SK-N-SH treated with all-trans-retinoic acid at 6 μM for 48 hours (cell line): ENCODE measurements around the gene KPNB1.

ENCODE experiments used
- ATAC-seq: fragments of 200-7000 bp; cut with Tn5 transposase; 3 replicates; pipeline ENCODE4 v1.9.1; 2020; ENCODE audit warnings: mild to moderate bottlenecking, moderate library complexity
- ARNTL ChIP-seq: fragments of 450-650 bp; formaldehyde crosslinking; IDR thresholded peaks from 2 replicates; pipeline ENCODE4 v1.5.0; 2020; ENCODE audit warnings: low read depth, mild to moderate bottlenecking, moderate library complexity, borderline replicate concordance
- BACH2 ChIP-seq: fragments of 250-450 bp; sonication (Bioruptor Pico); IDR thresholded peaks from 2 replicates; pipeline ENCODE4 v1.9.0; 2021; ENCODE audit warnings: mild to moderate bottlenecking, borderline replicate concordance
- CREB5 ChIP-seq: fragments of 250-450 bp; sonication (Bioruptor Pico); IDR thresholded peaks from 2 replicates; pipeline ENCODE4 v1.5.1; 2020; ENCODE audit warnings: low read depth, mild to moderate bottlenecking, moderate library complexity
- CSDC2 ChIP-seq: fragments of 250-450 bp; sonication (Bioruptor Pico); IDR thresholded peaks from 2 replicates; pipeline ENCODE4 v1.5.0; 2020; ENCODE audit warnings: mild to moderate bottlenecking, moderate library complexity
- ESRRG ChIP-seq: fragments of 250-450 bp; sonication (Bioruptor Pico); IDR thresholded peaks from 2 replicates; pipeline ENCODE4 v1.6.1; 2021; ENCODE audit warnings: mild to moderate bottlenecking
- GLIS3 ChIP-seq: fragments of 250-450 bp; sonication (Bioruptor Pico); IDR thresholded peaks from 2 replicates; pipeline ENCODE4 v1.5.0; 2020; ENCODE audit warnings: mild to moderate bottlenecking, moderate library complexity
- ISL1 ChIP-seq: fragments of 250-450 bp; sonication (Bioruptor Pico); IDR thresholded peaks from 2 replicates; pipeline ENCODE4 v2.1.2; 2022; ENCODE audit warnings: mild to moderate bottlenecking, moderate library complexity
- OSR1 ChIP-seq: fragments of 250-450 bp; sonication (Bioruptor Pico); IDR thresholded peaks from 2 replicates; pipeline ENCODE4 v1.8.0; 2022; ENCODE audit warnings: moderate library complexity, mild to moderate bottlenecking, inconsistent platforms
- PATZ1 ChIP-seq: fragments of 250-450 bp; sonication (Bioruptor Pico); IDR thresholded peaks from 2 replicates; pipeline ENCODE4 v1.8.0; 2020; ENCODE audit warnings: mild to moderate bottlenecking, moderate library complexity, borderline replicate concordance
- PPARA ChIP-seq: fragments of 250-450 bp; sonication (Bioruptor Pico); IDR thresholded peaks from 2 replicates; pipeline ENCODE4 v1.5.0; 2020; ENCODE audit warnings: mild to moderate bottlenecking, borderline replicate concordance
- RARB ChIP-seq: fragments of 250-450 bp; sonication (Bioruptor Pico); IDR thresholded peaks from 2 replicates; pipeline ENCODE4 v1.8.0; 2021; ENCODE audit warnings: mild to moderate bottlenecking, moderate library complexity
- SNAI2 ChIP-seq: fragments of 250-450 bp; sonication (Bioruptor Pico); IDR thresholded peaks from 2 replicates; pipeline ENCODE4 v1.5.0; 2020; ENCODE audit warnings: mild to moderate bottlenecking, moderate library complexity
- TOX ChIP-seq: fragments of 250-450 bp; sonication (Bioruptor Pico); IDR thresholded peaks from 2 replicates; pipeline ENCODE4 v1.8.0; 2021; ENCODE audit warnings: mild to moderate bottlenecking, moderate library complexity, borderline replicate concordance
- TSHZ2 ChIP-seq: fragments of 250-450 bp; sonication (Bioruptor Pico); IDR thresholded peaks from 2 replicates; pipeline ENCODE4 v1.5.0; 2020; ENCODE audit warnings: mild to moderate bottlenecking, moderate library complexity
- ZC3H10 ChIP-seq: fragments of 250-450 bp; sonication (Bioruptor Pico); IDR thresholded peaks from 2 replicates; pipeline ENCODE4 v1.5.1; 2021; ENCODE audit warnings: mild to moderate bottlenecking, moderate library complexity
- ZFP3 ChIP-seq: fragments of 250-450 bp; sonication (Bioruptor Pico); IDR thresholded peaks from 2 replicates; pipeline ENCODE4 v1.5.0; 2020; ENCODE audit warnings: mild to moderate bottlenecking, moderate library complexity
- ZFP30 ChIP-seq: fragments of 450-650 bp; formaldehyde crosslinking; IDR thresholded peaks from 2 replicates; pipeline ENCODE4 v1.5.0; 2022; ENCODE audit warnings: mild to moderate bottlenecking, moderate library complexity
- ZNF565 ChIP-seq: fragments of 450-650 bp; formaldehyde crosslinking; conservative IDR thresholded peaks from 2 replicates; pipeline ENCODE4 v1.5.0; 2020; ENCODE audit warnings: low read depth, mild to moderate bottlenecking, moderate library complexity
- ZNF70 ChIP-seq: fragments of 450-650 bp; formaldehyde crosslinking; IDR thresholded peaks from 2 replicates; pipeline ENCODE4 v1.5.0; 2020; ENCODE audit warnings: mild to moderate bottlenecking, moderate library complexity
- ZNF8 ChIP-seq: fragments of 450-650 bp; formaldehyde crosslinking; IDR thresholded peaks from 2 replicates; pipeline ENCODE4 v1.5.0; 2020; ENCODE audit warnings: mild to moderate bottlenecking, moderate library complexity
- TF ChIP-seq, protein P1 (sequence below): fragments of 250-450 bp; sonication (Bioruptor Pico); IDR thresholded peaks from 2 replicates; pipeline ENCODE4 v1.5.1; 2021; ENCODE audit warnings: mild to moderate bottlenecking, moderate library complexity
- TF ChIP-seq, protein P2 (sequence below): fragments of 250-450 bp; sonication (Bioruptor Pico); IDR thresholded peaks from 2 replicates; pipeline ENCODE4 v1.8.0; 2021; ENCODE audit warnings: low read depth, mild to moderate bottlenecking, moderate library complexity, borderline replicate concordance

KPNB1 gene

DNA sequence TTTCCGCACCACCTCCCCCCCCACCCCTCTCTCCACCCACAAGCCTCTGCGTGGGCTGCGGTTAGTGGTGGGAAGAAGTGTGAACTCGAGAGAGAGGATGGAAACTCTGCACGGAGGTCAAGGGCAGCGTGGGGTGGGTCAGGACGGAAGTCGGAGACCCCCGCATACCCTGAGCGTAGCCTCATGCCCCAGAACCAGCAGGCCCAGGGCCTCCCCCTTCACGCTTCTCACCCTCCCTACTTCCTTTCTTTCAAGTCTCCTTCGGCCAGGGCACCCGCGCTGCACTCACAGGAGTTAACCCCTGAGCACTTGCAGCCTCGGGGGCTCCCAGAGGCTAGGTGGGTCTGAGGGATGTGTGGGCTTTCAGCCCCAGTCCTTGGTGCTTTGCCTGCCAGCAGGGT lies 53.5 kb downstream of the KPNB1 start:
- TF ChIP-seq ZFP30 (CRISPR knock-in tag) (no peak), ZC3H10 (CRISPR knock-in tag) (no peak), OSR1 (CRISPR knock-in tag) (no peak), SNAI2 (CRISPR knock-in tag) (no peak), ESRRG (CRISPR knock-in tag) (no peak), CSDC2 (CRISPR knock-in tag) (no peak), ZNF70 (CRISPR knock-in tag) (no peak), TOX (no peak), PATZ1 (CRISPR knock-in tag) (no peak)
- TF ChIP-seq, protein P1, sequence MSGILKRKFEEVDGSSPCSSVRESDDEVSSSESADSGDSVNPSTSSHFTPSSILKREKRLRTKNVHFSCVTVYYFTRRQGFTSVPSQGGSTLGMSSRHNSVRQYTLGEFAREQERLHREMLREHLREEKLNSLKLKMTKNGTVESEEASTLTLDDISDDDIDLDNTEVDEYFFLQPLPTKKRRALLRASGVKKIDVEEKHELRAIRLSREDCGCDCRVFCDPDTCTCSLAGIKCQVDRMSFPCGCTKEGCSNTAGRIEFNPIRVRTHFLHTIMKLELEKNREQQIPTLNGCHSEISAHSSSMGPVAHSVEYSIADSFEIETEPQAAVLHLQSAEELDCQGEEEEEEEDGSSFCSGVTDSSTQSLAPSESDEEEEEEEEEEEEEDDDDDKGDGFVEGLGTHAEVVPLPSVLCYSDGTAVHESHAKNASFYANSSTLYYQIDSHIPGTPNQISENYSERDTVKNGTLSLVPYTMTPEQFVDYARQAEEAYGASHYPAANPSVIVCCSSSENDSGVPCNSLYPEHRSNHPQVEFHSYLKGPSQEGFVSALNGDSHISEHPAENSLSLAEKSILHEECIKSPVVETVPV (CRISPR knock-in tag): no peak
- ATAC-seq: no peak

- TF ChIP-seq ARNTL (CRISPR knock-in tag) (no peak), ZFP30 (CRISPR knock-in tag) (no peak), ZFP3 (no peak), SNAI2 (CRISPR knock-in tag) (no peak), BACH2 (CRISPR knock-in tag) (no peak), TSHZ2 (CRISPR knock-in tag) (no peak), RARB (CRISPR knock-in tag) (no peak), ZC3H10 (CRISPR knock-in tag) (no peak), CREB5 (no peak), GLIS3 (CRISPR knock-in tag) (no peak), ZNF8 (no peak), ZNF565 (no peak), CSDC2 (CRISPR knock-in tag) (no peak), TOX (no peak), PPARA (CRISPR knock-in tag) (no peak)
- no peak for ATAC-seq
Measured at GRCh38 chr17:47703671-47704070, 54.0 kb downstream of the KPNB1 start.

- no peak for ATAC-seq
- no peak for TF ChIP-seq TOX
- TF ChIP-seq ZNF565: no peak
- no peak for TF ChIP-seq CSDC2 (CRISPR knock-in tag)
- no peak for TF ChIP-seq ZFP30 (CRISPR knock-in tag)
- TF ChIP-seq ZFP3: no peak
- TF ChIP-seq CREB5: no peak
- no peak for TF ChIP-seq BACH2 (CRISPR knock-in tag)
- TF ChIP-seq PATZ1 (CRISPR knock-in tag): no peak
- no peak for TF ChIP-seq ESRRG (CRISPR knock-in tag)
- TF ChIP-seq TSHZ2 (CRISPR knock-in tag): no peak
- TF ChIP-seq, protein P2, sequence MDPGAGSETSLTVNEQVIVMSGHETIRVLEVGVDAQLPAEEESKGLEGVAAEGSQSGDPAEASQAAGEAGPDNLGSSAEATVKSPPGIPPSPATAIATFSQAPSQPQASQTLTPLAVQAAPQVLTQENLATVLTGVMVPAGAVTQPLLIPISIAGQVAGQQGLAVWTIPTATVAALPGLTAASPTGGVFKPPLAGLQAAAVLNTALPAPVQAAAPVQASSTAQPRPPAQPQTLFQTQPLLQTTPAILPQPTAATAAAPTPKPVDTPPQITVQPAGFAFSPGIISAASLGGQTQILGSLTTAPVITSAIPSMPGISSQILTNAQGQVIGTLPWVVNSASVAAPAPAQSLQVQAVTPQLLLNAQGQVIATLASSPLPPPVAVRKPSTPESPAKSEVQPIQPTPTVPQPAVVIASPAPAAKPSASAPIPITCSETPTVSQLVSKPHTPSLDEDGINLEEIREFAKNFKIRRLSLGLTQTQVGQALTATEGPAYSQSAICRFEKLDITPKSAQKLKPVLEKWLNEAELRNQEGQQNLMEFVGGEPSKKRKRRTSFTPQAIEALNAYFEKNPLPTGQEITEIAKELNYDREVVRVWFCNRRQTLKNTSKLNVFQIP (CRISPR knock-in tag): no peak
- no peak for TF ChIP-seq GLIS3 (CRISPR knock-in tag)
- TF ChIP-seq ISL1 (CRISPR knock-in tag): no peak
Measured at GRCh38 chr17:47704116-47704515, 54.4 kb downstream of the KPNB1 start.
